HG03103 (cell line): ENCODE results near the gene FDX1.

Source experiments
- ATAC-seq: cut with Tn5 transposase; IDR thresholded peaks from one replicate; pipeline ENCODE4 v1.9.1; 2021; ENCODE audit warnings: low read depth; ENCODE audit not compliant: unreplicated experiment

The FDX1 gene

GRCh38 chr11:110430267-110431050 lies 711 bp downstream of the FDX1 start:
- ATAC-seq, result peak; percentile 33

GRCh38 chr11:110431051-110431672 lies 1.4 kb downstream of the FDX1 start:
- ATAC-seq, result no peak

DNA sequence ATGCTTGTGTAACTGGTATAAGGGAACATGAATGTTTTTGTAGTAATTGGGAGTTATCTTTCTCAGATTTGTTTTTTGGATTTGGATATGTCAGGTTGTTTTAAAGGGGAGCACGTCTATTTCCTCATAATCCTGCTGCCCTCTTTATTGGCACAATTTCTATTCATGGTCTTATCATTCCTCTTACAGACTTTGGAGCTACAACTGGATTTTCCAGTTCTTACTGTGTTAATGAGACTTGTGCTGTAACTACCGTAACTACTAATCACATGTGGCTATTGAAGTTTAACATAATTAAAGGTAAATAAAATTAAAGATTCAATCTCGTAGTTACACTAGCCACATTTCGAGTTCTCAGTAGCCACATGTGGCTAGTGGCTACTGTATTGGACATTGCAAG lies 1.9 kb downstream of the FDX1 start:
- no peak for ATAC-seq

DNA sequence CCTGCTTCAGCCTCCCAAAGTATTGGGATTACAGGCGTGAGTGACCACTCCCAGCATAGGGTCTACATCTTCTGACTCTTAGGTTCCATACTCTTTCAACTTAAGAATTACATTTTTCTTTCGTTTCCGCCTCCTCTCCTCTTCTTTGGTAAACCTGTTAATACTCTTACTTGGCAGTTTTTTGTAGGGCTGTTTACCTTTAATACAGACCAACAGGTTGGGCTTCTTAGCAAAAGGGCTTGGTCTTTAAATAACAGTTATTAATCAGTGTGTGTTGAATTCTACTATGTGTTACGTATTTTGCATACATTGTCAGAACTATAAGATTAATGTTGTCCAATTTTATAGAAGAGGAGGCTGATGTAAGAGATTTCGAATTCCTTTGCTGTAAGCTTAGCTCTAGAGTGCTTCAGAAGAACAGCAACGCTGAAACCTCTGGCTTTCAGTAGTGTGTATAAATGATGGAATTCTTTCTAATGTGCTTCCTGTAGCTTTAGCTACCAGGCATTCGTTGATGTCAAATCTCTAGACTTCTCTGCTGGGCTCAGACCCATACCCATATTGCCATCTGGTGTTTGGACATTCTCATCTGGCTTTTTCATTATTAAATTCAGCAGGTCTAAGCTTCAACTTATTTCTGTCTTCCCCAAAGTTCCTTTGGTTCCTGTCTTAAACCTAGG lies 3.1 kb downstream of the FDX1 start:
- ATAC-seq, result no peak

DNA sequence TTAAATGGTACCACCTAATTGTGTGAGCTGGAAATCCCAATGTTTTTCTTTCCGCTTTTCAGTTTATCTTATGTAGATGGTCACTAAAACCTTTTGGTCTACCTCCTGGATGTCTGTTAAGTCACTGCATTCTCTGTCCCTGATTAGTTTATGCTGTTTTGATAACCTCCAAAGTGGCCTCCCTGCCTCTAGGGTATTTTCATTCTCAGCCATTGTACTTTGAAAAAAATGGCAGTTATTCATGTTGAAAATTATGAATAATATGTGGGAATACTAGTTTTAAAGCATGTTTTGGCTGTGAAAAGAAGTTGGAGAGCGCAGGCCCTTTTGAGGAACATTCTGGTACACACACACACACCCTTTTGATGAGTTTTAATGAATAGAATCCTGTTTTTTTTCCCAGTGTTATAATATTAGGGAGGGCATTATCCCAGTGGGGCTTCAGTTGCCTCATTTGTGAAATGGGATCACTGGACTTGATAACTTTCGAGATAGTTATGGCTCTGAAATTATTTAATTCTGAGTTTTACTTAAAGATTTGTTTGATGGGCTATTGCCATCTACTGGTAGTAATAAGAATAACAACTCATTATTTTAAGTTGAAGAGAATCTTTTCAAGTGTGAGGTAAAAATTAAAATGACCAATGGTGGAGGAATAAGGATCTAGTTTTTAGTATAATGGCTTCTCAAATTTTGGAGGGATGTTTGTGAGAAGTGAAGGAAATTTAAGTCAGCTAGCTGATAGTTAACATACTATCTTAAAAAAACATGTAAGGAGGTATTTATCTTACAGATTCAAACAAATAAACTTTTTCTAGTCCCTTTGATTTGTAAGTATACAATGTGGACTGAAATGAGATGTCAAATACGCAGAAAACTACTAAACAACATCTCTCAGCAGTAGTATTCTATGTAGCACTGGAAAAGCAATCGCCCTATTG lies 3.9 kb downstream of the FDX1 start:
- ATAC-seq, result no peak

GRCh38 chr11:110434952-110435779 lies 5.4 kb downstream of the FDX1 start:
- no peak for ATAC-seq

DNA sequence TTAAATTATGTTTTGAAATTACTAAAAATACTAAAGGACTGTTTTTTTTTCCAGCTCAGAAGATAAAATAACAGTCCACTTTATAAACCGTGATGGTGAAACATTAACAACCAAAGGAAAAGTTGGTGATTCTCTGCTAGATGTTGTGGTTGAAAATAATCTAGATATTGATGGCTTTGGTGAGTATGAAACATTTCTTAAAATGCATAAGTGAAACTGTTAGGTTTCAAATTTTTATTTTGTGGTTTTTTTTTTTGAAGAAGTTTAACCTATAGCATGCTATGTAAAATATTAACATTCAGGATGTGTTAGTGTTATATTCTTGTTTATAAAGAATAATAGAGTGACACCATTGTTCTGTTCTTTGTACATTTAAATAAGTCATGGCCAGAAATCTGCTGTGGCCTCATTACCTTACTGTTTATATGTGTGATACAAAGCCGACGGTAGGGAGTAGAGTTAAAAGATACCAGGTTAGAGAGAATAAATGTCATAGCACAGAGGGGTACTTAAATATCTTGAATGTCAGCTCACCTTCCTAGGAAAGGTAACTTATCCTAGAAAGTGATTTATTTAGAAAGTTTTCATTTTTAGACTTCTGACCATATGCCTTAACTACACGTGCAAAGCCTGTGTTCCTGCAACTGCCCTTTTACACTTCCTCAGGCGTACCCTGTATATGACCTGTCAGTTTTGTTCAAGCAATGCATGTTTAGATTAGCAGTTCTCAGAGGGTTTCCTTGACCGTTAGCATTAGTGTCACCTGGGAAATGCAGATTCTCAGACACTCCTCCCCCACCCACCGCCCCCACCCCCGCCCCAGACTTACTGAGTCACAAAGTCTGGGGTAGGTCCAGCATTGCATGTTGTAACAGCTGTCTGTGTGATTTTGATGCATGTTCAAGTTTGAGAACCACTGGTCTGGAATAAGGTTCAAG lies 6.3 kb downstream of the FDX1 start:
- no peak for ATAC-seq

DNA sequence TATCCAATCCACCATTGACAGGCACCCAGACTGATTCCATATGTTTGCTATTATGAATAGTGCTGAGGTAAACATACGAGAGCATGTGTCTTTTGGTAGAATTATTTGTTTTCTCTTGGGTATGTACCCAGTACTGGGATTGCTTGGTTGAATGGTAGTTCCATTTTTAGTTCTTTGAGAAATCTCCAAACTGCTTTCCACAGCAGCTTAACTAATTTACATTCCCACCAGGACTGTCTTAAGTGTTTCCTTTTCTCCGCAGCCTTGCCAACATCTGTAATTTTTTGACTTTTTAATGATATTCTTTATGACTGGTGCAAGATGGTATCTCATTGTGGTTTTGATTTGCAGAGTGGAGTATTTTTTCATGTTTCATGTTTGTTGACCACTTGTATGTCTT lies 8.3 kb downstream of the FDX1 start:
- ATAC-seq, result no peak

- ATAC-seq, result no peak
Observed at GRCh38 chr11:110445437-110445836, 15.7 kb downstream of the FDX1 start.

DNA sequence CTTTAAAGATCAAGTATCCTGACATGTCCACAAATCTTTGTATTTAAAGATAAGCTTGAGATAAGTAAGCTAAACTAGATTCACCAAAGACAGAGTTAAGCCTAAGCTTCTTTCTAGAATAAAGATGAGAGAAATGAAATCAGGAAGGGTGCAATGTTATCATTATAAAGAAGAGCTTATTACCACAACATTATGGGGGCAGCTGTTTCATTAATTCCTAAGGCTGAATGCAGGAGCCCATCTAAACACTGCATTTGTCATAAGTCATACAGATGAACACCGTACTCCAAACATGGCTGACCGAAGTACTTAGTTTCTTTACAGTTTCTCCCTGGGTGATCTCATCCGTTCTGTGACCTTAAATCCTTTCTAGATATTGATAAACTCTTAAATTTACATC lies 16.3 kb downstream of the FDX1 start:
- no peak for ATAC-seq

DNA sequence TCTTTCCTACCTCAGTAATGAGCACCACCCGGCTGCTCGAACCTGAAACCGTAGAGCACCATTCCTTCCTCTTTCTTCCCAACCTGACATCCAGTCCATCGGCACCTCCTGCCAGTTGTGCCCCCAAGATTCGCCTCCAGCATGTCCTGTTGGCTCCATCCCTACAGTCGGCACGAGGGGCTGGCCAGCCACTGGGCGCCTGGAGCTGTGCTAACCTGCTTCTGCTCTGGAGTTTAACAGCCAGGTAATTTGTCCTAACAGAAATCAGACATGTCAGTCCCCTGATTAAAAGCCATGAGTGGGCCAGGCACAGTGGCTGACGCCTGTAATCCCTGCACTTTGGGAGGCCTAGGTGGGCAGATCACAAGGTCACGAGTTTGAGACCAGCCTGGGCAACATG lies 16.8 kb downstream of the FDX1 start:
- ATAC-seq, result no peak

DNA sequence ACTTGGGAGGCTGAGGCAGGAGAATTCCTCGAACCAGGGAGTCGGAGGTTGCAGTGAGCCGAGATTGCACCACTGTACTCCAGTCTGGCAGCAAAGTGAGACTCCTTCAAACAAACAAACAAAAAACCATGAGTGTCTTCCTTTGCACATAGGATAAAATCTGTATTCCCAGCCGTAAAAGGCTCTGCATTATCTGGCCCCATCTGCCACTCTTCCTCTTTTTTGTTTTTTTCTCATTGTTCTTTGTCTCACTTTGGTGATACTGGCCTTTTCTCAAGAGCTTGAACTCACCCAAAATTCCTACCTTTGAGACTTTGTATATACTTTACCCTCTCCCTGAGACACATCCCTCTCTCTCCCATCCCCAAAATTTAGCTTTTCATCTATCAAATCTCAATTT lies 17.6 kb downstream of the FDX1 start:
- ATAC-seq, result no peak

GRCh38 chr11:110447897-110448745 lies 18.4 kb downstream of the FDX1 start:
- ATAC-seq, result no peak

GRCh38 chr11:110450246-110450645 lies 20.5 kb downstream of the FDX1 start:
- no peak for ATAC-seq

DNA sequence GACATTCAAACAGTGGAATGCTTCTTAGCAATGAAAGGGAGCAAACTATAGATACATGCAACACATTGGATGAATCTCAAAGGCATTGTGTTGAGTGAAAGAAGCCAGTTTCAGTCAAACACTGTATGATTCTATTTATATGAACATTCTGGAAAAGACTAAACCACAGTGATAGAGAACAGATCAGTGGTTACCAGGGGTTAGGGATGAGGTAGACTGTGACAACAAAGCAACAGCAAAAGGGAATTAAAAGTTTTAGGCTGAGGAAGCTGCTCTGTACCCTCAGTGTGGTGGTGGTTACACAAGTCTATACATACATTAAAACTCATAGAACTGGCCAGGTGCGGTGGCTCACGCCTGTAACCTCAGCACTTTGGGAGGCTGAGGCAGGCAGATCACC lies 23.0 kb downstream of the FDX1 start:
- ATAC-seq, result no peak

DNA sequence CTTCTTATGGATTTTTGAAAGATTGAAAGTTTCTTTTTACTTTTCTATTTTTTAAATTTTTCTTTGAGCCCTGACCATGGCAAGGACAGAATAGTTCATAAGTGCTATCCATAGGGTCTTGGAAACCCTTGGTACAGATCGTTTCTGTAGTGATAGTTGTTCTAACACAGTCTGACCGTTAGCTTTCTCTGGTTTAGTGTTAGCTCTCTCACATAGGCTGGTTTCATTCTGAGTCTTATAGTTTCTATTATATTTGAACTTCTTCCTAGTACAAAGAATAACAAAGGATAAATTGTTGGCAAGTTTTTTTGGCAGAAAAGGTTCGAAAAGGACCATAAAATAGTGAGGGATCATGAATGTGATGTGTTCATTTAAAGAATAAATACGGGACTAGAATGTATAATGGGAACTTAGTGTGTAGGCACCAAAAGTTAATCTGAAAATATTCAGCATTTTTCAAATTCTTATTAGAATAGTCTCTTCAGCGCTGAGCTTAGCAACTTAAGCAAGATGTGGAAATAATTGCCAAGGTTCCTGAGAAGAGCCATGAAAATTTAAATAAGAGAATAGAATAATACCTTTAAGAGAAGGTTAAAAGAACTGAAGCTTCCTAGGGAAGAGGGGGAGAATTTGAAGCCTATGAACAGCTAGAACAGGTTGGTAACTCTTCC lies 24.1 kb downstream of the FDX1 start:
- peak; percentile 81 for ATAC-seq

DNA sequence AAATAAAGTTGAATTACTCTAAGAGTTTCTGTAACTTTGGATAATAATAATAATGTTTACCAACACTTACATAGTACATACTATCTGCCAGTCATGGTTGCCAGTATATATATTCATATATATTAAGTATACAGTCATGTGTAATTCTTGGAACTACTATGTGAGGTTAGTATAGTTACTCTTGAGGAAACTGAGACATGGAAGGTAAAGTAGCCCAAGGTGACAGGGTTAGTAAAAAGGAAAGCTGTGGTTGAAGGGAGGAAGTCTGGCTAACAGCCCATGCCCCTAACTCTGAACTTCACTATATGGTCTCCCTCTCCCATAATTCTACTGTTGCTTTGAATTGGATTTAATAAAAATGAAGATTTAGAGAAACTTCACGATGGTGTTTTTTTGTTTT lies 24.9 kb downstream of the FDX1 start:
- peak; percentile 42 for ATAC-seq
